ENCODE data around the gene LBX2. TPM values are rescaled to one million over a fixed set of nuclear protein-coding genes. Genes with fewer than 3 reads are reported as not detected.
A peak's percentile ranks its signal among the peaks of the same experiment; 100 is the strongest.

LBX2 gene
- total RNA-seq, 1 donor from 2014 or later, result 0.39 TPM

DNA sequence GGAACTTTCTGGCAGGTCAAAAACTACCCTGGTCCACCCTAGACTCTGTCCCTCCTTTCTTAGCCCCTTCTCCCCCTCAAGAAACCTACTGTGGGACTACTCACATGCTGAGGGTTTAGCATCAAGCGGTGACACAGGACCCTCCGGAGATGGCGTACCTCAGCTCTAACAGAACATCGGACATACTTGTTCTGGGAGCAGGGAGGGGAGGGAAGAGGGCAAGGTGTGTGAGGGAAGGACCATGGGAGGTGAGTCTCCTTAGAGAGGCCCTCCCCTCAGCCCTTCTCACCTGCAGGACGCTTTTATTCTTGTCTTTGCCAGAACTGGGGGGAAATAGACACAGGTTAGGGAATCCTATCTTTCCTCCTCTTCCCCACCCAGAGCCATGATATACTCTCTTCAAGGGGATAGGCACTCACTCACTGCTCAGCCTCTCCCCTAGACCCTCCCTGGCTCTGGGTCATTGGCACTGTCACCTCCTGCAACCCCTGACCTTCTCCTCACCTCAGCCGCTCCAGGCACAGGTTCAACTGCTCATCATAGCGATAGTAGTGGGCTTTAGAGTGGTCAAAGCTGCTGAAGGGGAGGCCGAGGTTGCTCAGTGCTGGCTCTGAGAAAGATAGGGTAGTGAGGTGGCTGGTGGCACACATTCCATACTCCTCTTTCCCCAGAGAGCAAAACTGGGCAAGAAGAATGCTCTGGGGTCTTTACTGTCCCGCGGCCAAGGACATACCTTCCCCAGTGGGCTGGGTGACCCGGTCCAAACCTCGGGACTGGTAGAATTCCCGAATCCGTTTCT is 6.2 kb upstream of the LBX2 start:
- DNase-seq (ENCODE audit: low read depth in 2 of 2), result no peak

DNA sequence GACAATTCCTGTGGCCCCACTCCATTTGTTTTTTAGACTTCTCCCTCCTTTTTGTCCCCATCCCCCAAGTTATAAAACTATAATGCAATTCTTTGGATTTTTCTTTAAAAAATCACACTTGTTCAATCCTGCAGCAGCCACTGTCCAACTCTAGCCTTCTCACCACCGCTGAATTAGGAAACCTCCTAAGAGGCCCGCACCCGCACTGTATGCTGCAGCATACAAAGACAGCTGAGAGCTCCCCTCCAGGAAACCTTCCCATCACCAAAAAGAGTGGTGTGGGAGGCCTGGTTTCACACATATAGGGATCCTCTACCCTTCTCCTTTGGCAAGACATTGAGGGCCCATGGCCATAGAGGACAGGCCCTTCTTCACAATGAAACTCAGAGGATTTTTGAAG is 5.2 kb upstream of the LBX2 start:
- no peak for DNase-seq (ENCODE audit: low read depth in 2 of 2)

DNA sequence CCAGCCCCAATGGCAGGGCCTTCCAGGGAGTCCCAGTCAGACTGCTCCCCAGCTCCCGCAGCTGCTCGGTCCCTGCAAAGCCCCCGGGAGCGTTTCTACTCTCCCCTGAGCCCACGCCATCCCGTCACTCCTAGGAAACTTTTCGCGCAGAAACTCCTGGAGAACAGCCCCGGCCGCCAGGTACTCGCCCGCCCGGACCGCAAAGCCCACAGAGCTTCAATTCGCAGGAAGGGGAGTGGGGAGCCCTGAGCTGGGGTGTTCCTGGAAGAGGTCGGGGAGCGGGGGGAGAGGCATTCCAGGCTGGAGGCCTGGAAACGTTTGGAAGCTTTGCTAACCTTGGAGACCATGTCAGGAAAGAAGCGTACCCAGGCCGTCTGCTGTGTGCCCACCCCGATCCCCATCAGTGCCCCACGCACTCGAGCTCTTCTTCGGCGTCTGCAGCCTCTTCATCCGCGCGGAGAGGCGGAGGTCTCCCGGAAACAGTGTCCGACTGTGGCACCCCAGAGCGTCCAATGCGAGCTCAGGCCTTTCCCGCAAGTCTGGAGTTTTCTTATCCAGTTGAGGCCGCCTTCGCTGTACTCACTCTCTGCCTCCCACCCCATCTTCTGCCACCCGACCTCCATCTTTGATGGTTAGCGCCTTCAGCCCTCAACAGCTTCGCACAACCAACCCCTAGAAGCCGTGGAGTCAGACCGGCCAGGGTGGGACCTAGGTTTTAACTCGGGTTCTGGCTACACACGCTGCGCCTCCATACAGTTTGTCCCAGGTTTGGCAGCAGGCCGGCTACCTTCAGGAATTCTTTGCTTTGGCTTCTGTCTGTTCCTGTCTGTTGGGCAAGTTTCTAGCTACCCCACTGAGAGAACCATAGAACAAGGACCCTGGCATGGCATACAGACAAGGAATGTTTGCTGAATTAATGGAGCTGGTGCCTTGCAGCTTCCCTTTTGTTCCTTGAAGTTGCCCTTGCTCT is 4.4 kb upstream of the LBX2 start:
- DNase-seq (ENCODE audit: low read depth in 2 of 2), result no peak

DNA sequence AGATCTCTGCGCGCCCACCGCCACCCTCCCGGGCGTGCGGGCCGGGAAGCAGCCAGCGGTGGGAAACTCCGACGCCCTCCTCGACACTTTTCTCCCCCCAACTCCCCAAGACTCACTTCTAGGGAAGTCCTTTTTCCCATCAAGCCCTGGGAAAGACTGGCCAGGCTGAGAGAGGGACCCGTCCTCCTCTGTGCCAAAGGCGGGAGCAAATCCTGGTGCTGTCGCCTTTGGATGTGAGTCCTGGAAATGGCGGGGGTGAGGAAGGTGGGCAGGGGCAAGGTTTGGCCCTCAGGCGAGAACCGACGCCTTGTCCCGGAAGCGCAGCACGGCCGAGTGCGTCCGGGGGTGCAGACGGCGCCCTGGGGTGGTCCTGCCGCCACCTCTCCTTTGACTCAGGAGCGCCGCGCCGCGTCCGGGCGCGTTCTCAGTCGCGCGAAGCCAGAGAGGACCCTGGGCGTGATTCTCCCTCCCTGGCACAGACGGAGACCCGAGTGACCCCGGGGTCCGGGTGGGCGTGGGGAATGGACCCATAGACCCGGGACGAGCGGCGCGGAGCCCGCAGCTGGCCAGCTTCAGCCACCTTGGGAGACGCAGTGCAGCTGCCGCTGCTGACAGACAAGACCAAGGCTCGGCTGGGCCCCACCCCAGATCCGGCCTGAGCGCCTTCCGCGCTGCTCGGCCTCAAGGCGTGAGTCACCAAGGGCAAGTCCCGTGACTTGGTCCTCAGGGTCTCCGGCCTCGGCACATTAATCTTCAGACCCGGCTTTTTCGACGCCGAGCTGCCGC is 3.5 kb upstream of the LBX2 start:
- peak in 1 of 2 donors; percentile 80 for DNase-seq (ENCODE audit: low read depth in 2 of 2)

DNA sequence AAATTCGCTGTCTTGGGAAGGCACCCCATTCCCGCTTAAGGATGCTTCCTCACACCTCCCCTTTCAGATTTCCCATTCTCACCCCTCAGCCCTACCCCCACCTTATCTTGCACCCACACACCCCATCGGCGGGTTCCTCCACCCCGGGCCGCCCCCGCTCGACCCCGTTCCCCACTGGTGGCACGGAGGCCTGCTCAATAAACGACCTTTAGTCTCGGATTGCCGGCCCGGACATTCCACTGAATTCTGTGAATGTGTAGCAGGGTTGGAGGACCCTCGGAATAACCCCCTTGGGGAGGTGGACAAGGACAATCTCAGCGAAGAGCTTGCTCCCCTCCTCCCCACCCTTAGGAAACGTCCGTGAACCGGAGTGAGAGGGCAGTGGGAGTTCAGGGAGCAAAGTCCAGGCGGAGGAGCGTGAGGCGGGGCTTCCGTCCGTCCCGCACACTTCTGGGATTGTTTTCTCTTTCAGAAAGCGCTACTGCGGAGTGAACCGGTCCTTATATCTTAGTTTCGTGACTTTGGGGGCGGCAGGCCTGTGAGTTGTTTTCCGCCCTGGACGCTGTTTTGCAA is 2.8 kb upstream of the LBX2 start:
- no peak for DNase-seq (ENCODE audit: low read depth in 2 of 2)

DNA sequence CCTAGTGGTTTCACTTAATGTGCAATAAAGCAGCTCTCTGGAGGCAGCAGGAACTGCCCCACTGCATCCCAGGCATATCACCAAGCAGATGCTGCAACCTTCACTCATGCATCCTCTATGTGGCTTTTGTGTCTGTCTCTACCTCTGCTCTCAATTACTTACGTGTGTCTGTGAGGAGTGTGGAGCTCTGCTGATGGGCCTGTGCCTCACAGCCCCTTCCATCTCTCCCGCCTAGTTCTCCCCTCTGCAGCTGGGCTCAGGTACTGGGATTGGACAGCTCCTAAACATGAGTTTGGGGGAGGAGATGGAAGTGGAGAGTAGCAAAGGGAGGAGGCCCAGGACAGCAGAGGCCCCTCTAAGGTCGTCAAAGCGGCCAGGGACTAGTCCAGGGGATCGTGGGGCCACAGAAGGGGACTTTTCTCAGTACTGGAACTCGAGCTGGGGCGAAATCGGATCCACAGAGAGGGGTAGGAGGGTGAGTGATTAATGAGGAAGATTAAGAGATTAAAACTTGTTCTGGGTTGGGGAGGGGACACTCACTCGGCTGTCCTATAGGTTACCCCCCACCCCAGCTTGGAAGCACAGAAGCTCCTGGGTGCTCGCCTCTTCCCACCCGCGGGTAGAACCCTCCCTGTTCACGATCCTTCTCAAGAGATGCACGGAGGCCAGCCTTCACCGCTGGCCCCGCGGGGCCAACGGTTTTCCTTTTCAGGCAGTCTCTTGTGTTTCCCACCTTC is 2.1 kb upstream of the LBX2 start:
- no peak for DNase-seq (ENCODE audit: low read depth in 2 of 2)

DNA sequence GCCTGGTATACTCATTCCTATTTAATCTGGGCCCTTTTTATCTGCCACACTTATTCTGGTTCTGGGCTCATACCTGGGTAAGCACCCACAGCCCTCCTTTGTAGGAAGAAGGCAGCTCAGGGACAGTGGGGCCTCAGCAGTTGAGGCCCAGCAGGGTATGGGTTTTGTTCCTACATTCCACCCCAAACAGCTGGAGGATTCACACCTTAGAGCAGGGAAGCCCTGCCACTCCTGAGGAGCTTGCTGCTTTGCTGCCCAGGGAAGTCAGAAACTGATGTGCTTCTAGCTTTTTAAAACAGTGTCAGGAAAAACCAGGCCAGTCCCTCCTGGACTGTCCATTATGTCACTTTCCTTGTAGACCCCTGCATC is 1.2 kb upstream of the LBX2 start:
- no peak for DNase-seq (ENCODE audit: low read depth in 2 of 2)

DNA sequence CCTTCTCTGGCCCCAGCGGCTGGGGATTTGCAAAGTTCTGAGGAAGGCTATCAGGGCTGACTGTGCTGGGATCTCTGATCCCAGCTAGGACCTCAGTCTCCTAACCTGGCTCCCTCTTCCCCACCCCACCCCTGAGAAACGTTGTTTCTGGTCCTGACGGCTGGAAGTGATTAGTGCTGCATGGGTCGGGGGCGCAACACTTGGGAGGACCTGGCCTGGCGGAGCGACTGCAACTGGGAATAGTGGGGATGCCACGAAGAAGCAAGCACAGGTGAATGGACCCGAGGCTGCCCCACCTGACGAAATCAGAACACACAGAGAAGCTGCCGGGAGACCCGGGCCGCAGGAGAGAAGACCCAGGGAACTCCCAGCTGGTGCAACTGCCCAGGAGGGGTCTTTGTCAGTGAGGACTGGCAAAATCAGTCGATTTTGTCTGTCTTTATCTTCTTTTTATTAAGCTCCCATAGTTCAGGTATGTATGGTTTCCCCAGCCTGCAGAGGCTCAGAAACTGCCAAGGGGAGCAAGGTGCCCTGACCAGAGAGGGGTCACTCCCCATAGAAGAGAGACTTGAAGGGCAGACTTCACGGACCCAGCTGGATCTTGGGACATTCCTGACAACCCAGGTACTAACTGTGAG is 656 bp upstream of the LBX2 start:
- no peak for DNase-seq (ENCODE audit: low read depth in 2 of 2)

DNA sequence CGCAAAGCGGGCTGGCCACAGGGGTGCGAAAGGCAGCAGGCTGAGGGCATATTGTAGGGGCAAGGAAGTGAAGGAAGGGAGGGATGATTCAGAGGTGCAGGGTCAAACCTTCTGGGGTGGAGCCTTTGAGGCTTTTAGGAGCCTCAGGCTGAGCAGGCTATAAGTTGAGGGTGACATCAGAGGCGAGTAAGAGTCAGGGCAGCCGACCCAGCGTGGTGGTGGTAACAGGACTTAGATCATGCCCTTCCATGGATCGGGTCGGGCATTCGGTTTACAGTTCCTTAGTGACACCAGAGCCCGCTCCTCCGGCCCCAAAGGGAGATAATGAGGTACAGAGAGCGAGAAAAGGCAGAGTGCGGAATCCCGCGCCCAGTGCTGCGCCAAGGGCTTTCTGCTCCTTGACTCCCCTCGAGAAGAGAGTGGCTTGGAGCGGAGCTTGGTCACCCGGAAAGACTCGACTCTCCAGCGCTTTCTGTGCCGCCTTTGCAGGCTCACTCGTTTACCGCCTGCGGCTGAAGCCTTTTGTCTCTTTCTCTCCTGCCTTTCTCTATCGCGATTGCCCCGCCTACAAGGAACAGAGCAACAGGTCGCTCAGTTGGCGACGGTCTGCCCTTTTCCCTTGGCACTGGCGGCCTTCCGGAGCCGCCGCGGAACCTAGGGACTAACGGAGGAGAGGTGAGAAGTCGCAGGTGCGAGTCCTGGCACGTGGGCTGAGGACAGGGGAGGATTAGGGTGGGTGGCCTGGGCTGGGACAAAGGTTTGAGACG is 720 bp downstream of the LBX2 start:
- no peak for DNase-seq (ENCODE audit: low read depth in 2 of 2)

DNA sequence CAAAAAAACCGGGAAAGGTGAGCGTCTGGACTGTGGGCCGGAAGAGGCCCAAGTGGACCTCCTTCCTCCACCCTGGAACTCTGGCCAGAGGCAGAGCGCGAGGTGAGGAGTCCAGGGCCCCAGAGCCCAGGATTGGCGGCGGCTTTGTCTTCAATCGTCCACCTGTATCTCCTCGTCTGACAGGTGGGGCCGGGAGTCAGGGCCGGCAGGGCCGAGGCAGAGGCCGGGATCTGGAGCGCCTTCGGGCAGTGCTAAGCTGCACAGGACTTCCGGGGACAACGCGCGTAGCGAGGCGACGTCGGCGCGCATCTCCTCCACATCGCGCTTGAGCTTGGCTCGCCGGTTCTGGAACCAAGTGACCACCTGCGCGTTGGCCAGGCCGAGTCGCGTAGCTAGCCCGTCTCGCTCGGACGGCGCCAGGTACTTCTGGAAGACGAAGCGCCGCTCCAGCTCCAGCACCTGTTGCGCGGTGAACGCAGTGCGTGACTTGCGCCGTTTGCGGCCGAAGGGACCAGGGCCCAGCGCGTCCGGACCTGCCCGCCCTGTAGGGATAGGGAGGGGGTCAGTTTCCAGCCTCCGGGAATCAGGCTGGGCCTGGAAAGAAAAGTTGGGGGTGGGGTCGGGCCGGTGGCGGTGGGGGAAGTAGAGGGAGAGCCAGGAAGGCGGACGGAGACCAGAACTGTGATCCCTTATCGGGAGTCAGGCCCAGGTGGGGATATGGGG is 1.5 kb downstream of the LBX2 start:
- DNase-seq (ENCODE audit: low read depth in 2 of 2), result no peak

DNA sequence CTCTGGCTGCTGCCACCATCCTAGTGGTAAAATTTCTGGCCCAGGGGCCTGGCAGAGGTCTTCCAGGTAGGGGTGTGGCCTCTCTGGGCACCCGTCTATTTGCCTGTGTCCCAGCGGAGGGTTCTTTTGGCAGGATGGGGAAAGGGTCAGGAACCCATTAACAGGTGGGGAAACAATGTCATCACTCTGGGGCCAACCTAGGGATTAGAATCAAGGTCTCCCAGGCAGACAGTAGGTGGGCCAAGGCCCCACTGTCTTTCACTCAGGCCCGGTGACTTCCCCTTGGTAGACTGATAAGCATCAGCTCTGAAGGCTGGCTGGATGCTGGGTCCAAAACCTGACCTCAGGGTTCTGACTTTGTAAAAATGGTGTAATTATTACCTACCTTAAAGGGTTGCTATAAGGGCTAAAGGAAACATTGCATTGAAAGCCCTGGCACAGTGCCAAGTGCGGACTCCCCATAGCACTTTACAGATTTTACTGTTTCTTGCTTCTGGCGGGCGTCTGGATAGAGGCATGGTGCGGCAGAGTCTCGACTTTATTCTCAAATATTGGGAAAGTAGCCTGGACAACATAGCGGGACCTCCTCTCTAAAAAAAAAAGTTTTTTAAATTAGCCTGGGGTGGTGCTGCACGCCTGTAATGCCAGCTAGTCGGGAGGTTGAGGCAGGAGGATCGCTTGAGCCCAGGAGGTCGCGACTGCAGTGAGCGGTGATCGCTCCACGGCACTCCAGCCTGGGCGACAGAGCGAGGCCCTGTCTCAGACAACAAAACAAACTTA is 2.2 kb downstream of the LBX2 start:
- no peak for DNase-seq (ENCODE audit: low read depth in 2 of 2)

DNA sequence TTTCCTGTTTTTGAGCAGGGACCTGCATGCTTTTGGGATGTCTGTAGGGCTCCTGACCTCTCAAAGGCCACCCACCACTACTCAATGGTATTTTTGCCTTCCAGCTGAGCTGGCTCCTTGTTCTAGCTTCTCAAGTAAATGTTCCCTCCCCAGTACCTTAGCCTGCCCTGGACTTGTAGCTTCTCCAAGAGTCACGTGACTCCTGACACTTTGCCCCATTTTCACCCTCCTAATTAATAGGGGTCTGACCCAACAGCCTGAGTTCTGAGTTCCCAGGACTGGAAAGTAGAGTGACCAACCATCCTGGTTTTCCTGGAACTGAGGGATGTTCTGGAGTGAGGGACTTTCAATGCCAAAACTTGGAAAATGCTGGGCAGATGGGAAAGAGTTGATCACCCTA is 4.0 kb downstream of the LBX2 start:
- DNase-seq (ENCODE audit: low read depth in 2 of 2), result no peak

DNA sequence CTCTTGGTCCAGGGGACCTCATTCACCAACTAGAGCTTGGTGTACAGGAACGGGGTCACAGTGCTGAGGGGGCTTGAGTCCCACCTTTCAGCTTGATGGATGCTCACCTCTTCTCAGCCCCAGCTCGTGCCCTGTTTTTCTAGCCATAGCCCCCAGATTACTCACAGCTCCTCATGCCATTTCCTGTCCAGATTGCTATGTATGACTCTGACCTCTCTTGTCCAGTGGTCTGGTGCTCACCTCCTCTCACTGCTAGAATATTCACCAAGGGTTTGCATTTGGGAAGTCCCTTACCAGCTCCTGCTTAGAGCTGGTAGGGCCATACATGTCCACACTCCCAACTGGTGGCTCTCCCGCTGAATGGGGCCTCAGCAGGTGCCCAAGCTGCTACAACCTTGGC is 5.9 kb downstream of the LBX2 start:
- DNase-seq (ENCODE audit: low read depth in 2 of 2), result no peak

DNA sequence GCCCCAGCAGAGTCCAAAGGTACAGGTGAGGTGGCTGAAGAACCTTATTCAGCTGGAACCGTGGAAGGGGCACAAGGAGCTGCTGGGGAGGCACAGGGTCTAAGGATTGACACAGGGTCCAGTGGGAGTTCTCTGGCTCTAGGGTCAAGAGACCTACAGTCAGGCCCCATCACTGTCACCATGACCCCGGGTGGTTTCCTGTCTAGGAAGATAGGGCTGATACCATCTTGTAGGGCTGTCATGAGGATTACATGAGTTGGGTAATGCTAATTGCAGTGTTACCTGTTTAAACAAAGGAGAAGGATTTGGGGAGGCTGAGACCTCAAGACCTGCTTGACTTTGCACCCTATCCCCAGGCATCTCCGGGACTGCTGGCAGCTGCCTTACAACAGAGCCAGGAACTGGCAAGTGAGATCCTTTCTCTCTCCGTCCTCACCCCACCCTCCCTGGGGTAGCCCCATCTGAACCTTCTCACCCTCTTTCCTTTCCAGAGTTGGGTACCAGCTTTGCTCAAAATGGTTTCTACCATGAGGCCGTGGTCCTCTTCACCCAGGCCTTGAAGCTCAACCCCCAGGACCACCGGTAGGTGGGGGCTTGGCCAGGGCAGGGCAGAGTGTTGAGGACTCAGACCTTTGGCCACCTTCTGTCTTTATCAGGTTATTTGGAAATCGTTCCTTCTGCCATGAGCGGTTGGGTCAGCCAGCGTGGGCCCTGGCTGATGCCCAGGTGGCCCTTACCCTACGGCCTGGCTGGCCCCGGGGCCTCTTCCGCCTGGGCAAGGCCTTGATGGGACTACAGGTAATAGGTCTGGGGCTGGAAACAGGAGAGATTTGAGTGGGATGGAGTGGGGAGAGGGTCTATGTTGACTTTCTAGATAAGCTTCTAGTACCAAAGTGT is 7.5 kb downstream of the LBX2 start:
- DNase-seq (ENCODE audit: low read depth in 2 of 2), result no peak

DNA sequence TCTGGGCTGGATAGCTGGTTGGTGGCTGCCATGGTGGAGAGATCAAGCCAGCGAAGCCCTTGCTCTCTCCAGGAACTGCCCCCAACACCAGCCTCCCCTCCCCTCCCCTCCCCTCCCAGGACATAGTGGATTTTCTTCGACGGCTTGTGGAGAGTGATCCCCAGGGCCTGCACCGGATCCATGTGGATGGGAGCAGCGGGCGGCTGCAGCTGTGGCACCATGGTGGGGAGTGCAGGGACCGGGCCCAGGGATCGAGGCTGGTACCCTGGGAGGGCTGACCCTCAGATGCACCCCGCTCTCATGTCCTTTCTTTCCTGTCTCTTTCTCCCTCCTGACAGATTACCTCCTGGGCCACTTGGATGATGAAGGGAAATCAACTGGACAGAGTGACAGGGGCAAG is 9.5 kb downstream of the LBX2 start:
- DNase-seq (ENCODE audit: low read depth in 2 of 2), result no peak

DNA sequence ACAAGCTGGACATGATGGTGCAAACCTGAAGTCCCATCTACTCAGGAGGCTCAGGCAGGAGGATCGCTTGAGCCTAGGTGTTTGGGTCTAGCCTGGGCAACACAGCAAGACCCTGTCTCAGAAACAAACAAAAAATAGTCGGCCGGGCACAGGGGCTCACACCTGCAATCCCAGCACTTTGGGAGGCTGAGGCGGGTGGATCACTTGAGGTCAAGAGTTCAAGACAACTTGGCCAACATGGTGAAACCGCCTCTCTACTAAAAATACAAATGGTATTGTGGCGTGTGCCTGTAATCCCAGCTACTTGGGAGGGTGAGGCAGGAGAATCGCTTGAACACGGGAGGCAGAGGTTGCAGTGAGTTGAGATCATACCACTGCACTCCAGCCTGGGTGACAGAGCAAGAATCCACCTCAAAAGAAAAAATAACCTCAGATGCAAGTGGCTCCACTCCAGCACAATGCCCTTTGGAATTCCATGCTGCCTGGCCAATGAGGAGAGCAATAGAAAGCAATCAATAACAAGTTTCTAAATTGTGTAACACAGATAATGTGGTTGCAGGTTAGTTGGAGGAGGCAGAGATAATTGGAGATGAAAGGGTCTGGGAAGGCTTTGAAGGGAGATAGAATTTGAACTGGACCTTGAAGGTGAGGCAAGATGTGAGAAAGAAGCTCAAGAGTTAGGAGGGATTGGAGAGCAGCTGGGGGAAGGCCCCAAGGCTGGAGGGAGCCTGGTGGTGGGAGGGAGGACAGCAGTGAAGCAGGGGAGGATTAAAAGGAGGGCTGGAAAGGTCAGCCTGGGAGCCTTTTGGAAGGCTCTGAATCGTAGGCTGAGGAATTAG is 10.5 kb downstream of the LBX2 start:
- DNase-seq (ENCODE audit: low read depth in 2 of 2), result no peak
